Stimulated activated CD8-positive, alpha-beta memory T cell treated with anti-CD3 and anti-CD28 coated beads, Interleukin-7, amount 100 ng/mL, for 4 hours (primary cell): ENCODE data around the gene RAB10.
"Not testable (repeated sequence)": the region's sequence is repeated elsewhere in the genome, so short reads cannot be mapped to it uniquely, and the experiment has no call there.

Experiments used
- DNase-seq, 2 donors: peaks; one replicate each; pipeline ENCODE4 v3.0.0-alpha.2; 2020; ENCODE audit warnings: low read depth in 2 of 2

The RAB10 gene

GRCh38 chr2:26088931-26089330 is 55.0 kb downstream of the RAB10 start:
- not testable (repeated sequence) for DNase-seq

DNA sequence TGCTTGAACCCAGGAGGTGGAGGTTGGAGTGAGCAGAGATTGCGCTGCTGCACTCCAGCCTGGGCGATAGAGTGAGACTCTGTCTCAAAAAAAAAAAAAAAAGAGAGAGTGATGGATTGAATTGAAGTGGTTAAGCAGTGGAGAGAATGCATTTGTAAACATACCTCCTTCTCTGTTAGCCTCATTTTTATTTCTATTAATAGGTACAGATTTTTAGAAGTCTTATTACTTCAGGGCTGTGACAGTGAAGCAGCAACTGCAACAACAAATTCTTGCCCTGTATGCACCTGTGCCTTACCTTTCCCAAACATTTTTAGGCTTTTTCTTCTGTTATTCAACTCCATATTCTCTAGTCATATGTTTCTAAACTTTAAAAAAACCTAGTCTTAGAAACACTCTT is 55.5 kb downstream of the RAB10 start:
- no peak for DNase-seq

DNA sequence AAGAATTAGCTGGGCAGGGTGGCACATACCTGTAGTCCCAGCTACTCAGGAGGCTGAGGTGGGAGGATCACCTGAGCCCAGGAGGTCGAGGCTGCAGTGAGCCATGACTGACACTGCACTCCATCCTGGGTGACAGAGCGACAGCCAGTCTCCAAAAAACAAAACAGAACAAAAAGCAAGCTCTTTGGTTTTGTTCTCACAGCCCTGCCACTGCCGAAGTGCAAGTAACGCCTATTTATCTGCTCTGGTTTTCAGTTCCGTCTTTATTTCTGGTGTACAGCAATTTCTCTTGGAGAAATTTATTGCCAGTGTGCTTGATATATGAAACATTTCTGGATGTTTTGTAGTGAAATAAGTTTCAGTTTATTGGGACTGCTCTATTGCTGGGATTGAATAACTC is 61.9 kb downstream of the RAB10 start:
- no peak for DNase-seq

DNA sequence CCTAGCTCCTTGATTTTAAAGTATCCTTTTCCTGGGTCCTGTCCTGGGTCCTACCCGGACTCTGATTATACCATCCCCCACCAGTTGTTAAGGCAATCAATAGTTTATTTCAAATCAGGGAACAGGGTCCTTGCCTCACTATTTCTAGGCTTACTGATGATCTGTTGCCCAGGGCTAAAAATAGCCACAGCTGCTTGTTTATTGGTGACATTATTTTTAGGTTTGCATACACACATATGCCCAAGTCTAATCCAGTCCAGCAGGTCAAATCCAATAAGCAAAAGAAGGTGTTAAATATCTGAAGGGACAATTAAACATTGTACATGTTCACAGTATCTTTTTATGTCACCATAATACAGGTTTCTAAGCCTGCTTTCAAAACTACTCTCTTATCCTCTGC is 66.0 kb downstream of the RAB10 start:
- DNase-seq, result no peak

DNA sequence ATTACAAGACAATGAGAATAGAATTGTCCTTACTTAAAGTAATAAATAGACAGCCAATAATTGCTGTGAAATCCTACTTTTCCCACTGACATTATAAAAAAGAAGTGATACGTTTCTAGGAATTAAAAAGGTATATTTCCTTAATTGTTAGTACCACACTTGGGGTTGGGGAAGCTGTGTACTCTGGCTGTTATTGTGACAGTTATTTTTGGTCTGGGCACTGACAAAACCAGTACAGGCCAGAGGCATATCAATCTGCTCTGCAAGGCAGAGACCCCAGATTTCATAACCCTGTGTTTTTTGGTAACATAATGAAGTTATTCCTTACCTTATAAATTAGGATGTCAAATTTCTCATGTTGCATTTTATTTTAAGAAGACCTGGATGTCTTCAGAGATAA is 66.5 kb downstream of the RAB10 start:
- no peak for DNase-seq

DNA sequence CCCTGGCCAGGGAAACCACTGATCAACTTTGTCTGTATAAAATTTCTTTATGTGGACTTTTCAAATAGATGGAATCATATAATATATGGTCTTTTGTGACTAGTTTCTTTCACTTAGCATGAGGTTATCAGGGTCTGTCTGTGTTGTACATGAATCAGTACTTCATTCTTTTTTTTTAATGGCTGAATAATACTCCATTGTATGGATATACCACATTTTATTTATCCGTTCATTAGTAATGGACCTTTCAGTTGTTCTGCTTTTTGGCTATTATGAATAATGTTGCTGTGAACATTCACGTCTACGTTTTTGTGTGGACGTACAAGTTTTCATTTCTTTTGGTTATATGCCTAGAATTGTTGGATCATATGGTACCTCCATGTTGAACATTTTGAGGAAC is 69.9 kb downstream of the RAB10 start:
- no peak for DNase-seq

DNA sequence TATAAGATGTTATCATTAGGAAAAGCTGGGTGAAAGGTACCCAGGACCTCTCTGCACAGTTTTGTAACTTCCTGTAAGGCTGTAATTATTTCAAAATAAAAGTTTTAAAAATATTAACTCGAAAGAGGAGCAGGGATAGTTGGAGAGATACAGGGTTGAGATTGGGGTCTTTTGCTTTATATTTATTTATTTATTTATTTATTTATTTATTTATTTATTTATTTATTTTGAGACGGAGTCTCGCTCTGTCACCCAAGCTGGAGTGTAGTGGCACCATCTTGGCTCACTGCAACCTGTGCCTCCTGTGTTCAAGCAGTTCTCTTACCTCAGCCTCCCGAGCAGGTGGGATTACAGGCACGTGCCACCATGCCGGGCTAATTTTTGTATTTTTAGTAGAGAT is 74.8 kb downstream of the RAB10 start:
- not testable (repeated sequence) for DNase-seq

DNA sequence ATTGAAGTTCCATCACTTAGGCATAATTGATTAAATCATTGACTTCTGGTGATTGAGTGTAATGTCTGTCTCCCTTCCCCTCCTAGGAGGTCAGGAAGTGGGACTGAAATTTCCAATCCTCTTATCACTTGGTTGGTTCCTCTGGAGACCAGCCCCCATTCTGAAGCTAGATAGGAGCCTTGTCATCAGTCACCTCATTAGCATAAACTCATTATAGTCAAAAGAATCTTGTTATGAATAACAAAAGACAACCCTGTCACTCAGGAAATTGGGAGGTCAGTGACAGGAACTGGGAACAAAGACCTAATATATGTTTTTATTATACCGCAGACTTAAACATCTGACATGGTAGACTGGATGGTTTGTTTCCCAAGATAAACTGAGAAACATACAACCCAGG is 78.3 kb downstream of the RAB10 start:
- DNase-seq, result no peak

- no peak for DNase-seq
These were observed 80.3 kb downstream of the RAB10 start for GRCh38 chr2:26114151-26114550.

GRCh38 chr2:26118682-26119081 is 84.8 kb downstream of the RAB10 start:
- DNase-seq, result no peak

- no peak for DNase-seq
These were observed 85.6 kb downstream of the RAB10 start for GRCh38 chr2:26119521-26119920.

- DNase-seq, result no peak
These were observed 88.7 kb downstream of the RAB10 start for GRCh38 chr2:26122630-26123029.

- no peak for DNase-seq
These were observed 89.5 kb downstream of the RAB10 start for GRCh38 chr2:26123426-26123825.

- DNase-seq, result no peak
These were observed 92.2 kb downstream of the RAB10 start for GRCh38 chr2:26126074-26126473.

GRCh38 chr2:26128176-26128575 is 94.3 kb downstream of the RAB10 start:
- DNase-seq, result no peak

- no peak for DNase-seq
These were observed 96.9 kb downstream of the RAB10 start for GRCh38 chr2:26130763-26131162.

- DNase-seq, result no peak
These were observed 102.6 kb downstream of the RAB10 start for GRCh38 chr2:26136451-26136850.

DNA sequence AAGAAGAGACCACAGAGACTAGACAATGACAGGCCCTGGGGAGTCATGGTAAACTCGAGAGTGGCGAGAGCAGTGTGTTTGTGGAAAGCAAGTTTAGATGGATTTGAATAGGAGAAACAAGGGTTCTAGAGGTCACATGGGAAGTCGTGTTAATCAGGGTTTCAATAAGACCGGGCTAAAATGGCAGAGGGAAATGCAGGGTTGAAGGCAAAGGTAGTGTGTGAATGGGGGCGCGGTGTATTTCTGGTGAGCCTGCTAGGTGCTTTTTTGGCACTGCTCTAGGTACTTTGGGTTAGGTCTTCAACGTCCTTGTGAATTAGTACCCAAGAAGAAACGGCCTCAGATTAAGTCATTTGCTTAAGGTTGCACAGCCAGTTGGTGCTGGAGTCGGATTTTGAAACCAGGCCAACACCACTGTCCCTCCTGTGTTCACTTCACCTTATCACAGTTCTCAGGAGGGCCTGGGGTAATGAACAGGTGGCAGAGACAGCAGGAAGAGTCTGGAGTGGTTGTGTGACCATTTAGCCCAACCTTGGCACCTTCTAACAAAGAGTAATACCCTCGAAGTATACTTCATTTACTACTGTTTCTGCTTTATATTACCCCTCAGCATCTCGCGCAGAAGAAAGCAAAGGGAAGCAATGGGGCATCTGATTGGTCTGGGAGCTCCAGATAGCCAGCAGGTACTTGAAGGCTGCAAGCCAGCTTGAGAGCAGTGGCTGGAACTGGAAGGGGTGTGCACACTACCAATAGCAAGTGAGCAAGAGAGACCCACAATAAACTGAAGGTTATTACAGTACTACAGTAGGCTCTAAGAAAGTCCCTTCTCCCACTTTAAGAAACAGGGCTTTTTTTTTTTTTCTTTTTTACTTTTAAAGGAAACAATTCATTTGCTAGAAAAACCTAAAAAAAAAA is 105.6 kb downstream of the RAB10 start:
- DNase-seq, result no peak

DNA sequence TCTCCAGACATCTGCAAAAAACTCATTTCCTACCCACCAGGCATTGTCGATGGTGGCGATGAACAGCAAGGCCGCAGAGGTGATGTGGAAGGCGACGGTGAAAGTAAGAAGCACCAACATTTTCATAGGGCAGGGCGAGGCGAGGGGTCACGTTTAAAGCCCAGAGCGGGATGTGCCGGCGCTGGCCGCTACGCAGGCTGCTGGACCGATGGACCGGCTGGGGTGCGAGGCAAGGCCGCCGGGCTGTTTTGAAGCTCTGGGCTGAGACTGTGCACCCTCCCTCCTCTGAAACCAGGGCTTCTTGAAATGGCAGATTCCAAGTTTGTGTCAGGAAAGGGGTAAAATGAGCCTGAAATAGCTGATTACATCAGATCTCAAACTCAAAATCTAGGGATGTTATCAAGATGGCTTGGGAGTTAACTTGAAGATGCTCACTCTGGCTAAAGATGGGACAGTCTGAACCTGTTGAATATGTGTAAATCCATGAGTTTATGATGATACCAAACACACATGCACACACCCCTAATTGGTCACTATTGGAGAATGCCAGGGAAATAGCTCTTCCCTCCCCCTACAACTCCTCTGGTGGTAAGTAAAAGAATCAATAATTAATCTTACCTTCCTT is 107.4 kb downstream of the RAB10 start:
- DNase-seq, result no peak

- DNase-seq, result no peak
These were observed 110.1 kb downstream of the RAB10 start for GRCh38 chr2:26144031-26144430.

DNA sequence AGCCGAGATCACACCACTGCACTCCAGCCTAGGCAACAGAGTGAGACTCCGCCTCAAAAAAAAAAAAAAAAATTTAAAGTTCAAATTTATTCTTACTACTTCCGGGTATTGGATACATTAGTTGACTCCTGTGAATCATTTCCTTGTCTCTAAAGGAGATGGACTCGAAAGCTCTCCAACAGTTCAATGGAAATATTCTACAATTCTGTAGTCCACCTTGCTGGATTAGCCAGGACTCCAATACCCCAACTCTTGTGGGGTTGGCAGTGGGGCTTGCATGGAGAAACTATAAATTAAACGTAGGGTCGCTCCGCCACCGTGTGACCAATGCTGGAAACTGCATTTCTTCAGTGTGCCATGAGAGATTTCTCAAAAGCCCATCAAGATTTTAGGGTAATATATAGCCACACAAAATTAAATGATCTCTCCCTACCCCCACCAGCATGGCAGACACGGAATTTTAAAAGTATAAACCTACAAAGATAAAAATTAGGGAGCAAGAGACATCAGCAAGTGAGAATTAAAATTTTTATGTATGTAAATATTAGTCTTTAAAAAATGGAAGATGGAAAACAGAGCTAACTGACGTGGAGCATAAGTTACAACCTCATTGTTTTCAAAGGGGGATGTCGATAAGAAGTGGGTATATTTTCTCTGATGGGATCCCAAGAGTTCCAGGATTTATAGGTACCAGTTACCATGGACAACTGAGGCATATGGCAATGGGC is 111.2 kb downstream of the RAB10 start:
- DNase-seq, result peak; percentile 24 to 32

GRCh38 chr2:26148501-26148900 is 114.6 kb downstream of the RAB10 start:
- DNase-seq, result no peak

DNA sequence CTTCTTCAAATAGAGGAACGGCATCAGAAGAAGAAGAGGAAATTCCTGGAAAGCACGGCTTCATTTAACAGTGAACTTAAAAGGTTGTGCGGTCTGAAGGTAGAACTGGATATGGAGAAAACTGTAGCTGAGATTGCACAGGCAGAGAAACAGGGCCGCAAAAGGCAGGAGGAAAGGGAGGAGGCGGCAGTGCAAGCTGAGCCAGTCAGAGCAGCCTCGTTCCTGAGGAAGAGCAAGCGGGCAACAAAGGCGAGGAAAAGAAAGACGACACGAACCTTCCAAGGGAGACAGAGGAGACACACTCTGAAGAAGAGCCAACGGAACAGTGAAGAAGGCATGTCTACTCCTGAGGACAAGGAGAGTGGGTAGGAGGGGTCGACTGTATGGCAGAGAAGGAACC is 116.4 kb downstream of the RAB10 start:
- no peak for DNase-seq
